ENCODE measurements around the gene ZFY. TPM values are rescaled to one million over a fixed set of nuclear protein-coding genes. Genes with fewer than 3 reads are reported as not detected.

The ZFY gene
- total RNA-seq, 1 experiment from 2014 or later, result 0.18 TPM

DNA sequence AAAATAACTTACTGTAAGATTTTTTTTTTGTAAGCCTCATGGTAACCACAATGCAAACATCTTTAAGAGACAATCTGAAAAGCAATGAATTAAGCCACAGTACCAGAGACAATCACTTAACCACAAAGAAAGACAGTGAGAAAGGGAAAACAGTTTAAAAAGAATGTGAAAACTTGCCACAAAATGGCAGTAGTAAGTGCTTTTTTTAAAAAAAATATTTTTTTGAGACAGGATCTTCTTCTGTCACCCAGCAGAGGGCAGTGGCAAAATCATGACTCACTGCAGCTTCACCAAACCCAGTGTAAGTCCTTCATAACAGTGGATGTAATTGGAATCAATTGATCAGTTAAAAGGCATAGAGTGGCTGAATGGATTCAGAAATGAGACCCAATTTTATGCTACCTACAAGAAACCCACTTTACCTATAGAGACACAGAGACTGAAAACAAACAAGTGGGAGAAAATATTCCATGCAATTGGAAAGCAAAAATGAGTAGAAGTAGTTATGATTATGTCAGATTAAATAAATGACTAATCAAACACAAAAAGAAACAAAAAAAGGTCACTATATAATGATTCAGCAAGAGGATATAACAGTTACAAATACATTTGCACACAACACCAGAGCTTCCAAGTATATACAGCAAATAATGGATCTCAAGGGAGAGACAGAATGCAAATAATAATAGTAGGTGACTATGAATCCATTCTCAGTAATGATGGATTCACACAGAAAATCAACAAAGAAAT lies 21.9 kb upstream of the ZFY start:
- CTCF ChIA-PET, result no interaction called here
- no peak for TF ChIP-seq SIN3A (IDR thresholded peaks at IDR 0.05; ENCODE audit: borderline replicate concordance, insufficient read depth, low read depth, low read length)
- TF ChIP-seq, protein P1, sequence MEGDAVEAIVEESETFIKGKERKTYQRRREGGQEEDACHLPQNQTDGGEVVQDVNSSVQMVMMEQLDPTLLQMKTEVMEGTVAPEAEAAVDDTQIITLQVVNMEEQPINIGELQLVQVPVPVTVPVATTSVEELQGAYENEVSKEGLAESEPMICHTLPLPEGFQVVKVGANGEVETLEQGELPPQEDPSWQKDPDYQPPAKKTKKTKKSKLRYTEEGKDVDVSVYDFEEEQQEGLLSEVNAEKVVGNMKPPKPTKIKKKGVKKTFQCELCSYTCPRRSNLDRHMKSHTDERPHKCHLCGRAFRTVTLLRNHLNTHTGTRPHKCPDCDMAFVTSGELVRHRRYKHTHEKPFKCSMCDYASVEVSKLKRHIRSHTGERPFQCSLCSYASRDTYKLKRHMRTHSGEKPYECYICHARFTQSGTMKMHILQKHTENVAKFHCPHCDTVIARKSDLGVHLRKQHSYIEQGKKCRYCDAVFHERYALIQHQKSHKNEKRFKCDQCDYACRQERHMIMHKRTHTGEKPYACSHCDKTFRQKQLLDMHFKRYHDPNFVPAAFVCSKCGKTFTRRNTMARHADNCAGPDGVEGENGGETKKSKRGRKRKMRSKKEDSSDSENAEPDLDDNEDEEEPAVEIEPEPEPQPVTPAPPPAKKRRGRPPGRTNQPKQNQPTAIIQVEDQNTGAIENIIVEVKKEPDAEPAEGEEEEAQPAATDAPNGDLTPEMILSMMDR (IDR thresholded peaks at IDR 0.05), result no peak
- Histone ChIP-seq H3K36me3 (ENCODE audit: control insufficient read depth, insufficient read depth, low read length) (no peaks in the 10 kb centered on the region), H3K27ac (ENCODE audit: low read length) (no peak overlapping the region), H3K4me1 (ENCODE audit: control insufficient read depth, insufficient read depth, low read length) (no peaks in the 10 kb centered on the region), H3K27me3 (ENCODE audit: control insufficient read depth, insufficient read depth, low read length) (no peaks in the 10 kb centered on the region), H3K9me3 (ENCODE audit: control insufficient read depth, insufficient read depth, low read depth, low read length) (no peaks in the 10 kb centered on the region), H3K4me3 (ENCODE audit: low read depth in 2 of 2, low read length in 2 of 2) (no peak overlapping the region)
- no TSS peak for BruUV-seq (replicated peaks)
- intact Hi-C loops (cut with micrococcal nuclease; ENCODE audit: unreplicated experiment) (no loop called here), in situ Hi-C loops (cut with HindIII; ENCODE audit: low pct_unique_long_range_greater_than_20kb, low sequenced_read_pairs) (no loop called here)
- no peak for DNase-seq (ENCODE audit: low read depth, low spot score)
- ATAC-seq, result no peak
- POLR2A ChIA-PET, result no interaction called here

DNA sequence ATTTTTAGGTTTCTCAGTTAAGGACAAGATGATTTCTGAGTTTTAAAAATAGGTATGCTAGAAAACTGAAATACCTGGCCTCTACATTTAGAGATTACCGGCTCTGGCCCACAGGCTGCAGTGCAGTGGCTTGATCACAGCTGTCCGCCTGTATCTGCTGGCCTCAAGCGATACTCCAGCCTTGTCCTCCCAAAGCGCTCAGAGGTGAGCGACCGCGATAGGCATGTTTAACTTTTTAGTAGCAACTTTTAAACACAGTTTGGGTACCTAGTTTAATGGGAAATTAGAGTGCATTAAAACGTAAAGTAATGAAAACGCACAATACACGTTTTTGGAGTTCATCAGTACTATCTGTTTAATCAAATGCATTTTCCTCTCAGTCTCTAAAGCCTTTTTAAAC lies 1.1 kb upstream of the ZFY start:
- Histone ChIP-seq H3K4me1 (ENCODE audit: control insufficient read depth, insufficient read depth, low read length) (no peaks in the 10 kb centered on the region), H3K36me3 (ENCODE audit: control insufficient read depth, insufficient read depth, low read length) (no peaks in the 10 kb centered on the region), H3K27me3 (ENCODE audit: control insufficient read depth, insufficient read depth, low read length) (no peaks in the 10 kb centered on the region), H3K4me3 (ENCODE audit: low read depth in 2 of 2, low read length in 2 of 2) (no peak overlapping the region), H3K27ac (ENCODE audit: low read length) (no peak overlapping the region), H3K9me3 (ENCODE audit: control insufficient read depth, insufficient read depth, low read depth, low read length) (no peaks in the 10 kb centered on the region)
- no peak for ATAC-seq
- in situ Hi-C loops (cut with HindIII; ENCODE audit: low pct_unique_long_range_greater_than_20kb, low sequenced_read_pairs) (no loop called here), intact Hi-C loops (cut with micrococcal nuclease; ENCODE audit: unreplicated experiment) (no loop called here)
- TF ChIP-seq, protein P2, sequence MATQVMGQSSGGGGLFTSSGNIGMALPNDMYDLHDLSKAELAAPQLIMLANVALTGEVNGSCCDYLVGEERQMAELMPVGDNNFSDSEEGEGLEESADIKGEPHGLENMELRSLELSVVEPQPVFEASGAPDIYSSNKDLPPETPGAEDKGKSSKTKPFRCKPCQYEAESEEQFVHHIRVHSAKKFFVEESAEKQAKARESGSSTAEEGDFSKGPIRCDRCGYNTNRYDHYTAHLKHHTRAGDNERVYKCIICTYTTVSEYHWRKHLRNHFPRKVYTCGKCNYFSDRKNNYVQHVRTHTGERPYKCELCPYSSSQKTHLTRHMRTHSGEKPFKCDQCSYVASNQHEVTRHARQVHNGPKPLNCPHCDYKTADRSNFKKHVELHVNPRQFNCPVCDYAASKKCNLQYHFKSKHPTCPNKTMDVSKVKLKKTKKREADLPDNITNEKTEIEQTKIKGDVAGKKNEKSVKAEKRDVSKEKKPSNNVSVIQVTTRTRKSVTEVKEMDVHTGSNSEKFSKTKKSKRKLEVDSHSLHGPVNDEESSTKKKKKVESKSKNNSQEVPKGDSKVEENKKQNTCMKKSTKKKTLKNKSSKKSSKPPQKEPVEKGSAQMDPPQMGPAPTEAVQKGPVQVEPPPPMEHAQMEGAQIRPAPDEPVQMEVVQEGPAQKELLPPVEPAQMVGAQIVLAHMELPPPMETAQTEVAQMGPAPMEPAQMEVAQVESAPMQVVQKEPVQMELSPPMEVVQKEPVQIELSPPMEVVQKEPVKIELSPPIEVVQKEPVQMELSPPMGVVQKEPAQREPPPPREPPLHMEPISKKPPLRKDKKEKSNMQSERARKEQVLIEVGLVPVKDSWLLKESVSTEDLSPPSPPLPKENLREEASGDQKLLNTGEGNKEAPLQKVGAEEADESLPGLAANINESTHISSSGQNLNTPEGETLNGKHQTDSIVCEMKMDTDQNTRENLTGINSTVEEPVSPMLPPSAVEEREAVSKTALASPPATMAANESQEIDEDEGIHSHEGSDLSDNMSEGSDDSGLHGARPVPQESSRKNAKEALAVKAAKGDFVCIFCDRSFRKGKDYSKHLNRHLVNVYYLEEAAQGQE (IDR thresholded peaks at IDR 0.05; ENCODE audit: insufficient read depth in 1 of 2, low read depth in 2 of 2, low read length in 1 of 2), result no peak
- TF ChIP-seq SIN3A (IDR thresholded peaks at IDR 0.05; ENCODE audit: borderline replicate concordance, insufficient read depth, low read depth, low read length), result no peak
- TF ChIP-seq POLR2AphosphoS5 (IDR thresholded peaks at IDR 0.05; ENCODE audit: low read depth, low read length), result no peak
- TF ChIP-seq TCF7L2 (IDR thresholded peaks at IDR 0.05; ENCODE audit: low read depth, low read length), result no peak
- TF ChIP-seq, protein P1 (IDR thresholded peaks at IDR 0.05), result no peak
- BruUV-seq (replicated peaks), result no TSS peak
- POLR2A ChIA-PET, result no interaction called here
- DNase-seq (ENCODE audit: low read depth, low spot score), result no peak
- CTCF ChIA-PET, result no interaction called here

Measured in Panc1 (cell line).